CD4-positive, alpha-beta T cell treated with Interleukin-15 for 4 hours (primary cell): ENCODE data around the gene TMEM231.

Experiments used
- DNase-seq: peaks from one replicate; pipeline ENCODE4 v3.0.0-alpha.2; 2020; ENCODE audit warnings: low spot score

TMEM231 gene

GRCh38 chr16:75488322-75488721 lies 67.7 kb downstream of the TMEM231 start:
- no peak for DNase-seq
